H9 (cell line): ENCODE results near the gene HOXC6. TPM values are rescaled to one million over a fixed set of nuclear protein-coding genes. Genes with fewer than 3 reads are reported as not detected.

Experiments used
- DNase-seq: peaks from one replicate; pipeline ENCODE4 v3.0.0-alpha.2; 2017
- H2AFZ ChIP-seq: one replicate; pipeline ENCODE4 v1.6.1; 2013; ENCODE audit warnings: mild to moderate bottlenecking, low read length, control low read depth, moderate library complexity
- H2AK5ac ChIP-seq: 2 replicates; pipeline ENCODE4 v1.6.1; 2013; ENCODE audit warnings: low read length, control low read depth, mixed read lengths; ENCODE audit not compliant: insufficient read length
- H2BK120ac ChIP-seq: one replicate; pipeline ENCODE4 v1.6.1; 2013; ENCODE audit warnings: low read depth, mild to moderate bottlenecking, low read length, control low read depth, inconsistent platforms; ENCODE audit not compliant: poor library complexity, severe bottlenecking
- H2BK12ac ChIP-seq: 2 replicates; pipeline ENCODE4 v1.6.1; 2013; ENCODE audit warnings: low read length, control low read depth, mixed read lengths, low read depth; ENCODE audit not compliant: insufficient read length
- H2BK15ac ChIP-seq: 2 replicates; pipeline ENCODE4 v1.6.1; 2013; ENCODE audit warnings: low read depth, low read length, control low read depth
- H2BK20ac ChIP-seq: one replicate; pipeline ENCODE4 v1.6.1; 2013; ENCODE audit warnings: low read depth, mild to moderate bottlenecking, low read length, control low read depth, inconsistent platforms; ENCODE audit not compliant: poor library complexity, severe bottlenecking
- H2BK5ac ChIP-seq: 2 replicates; pipeline ENCODE4 v1.6.1; 2013; ENCODE audit warnings: low read length, control low read depth, mixed read lengths; ENCODE audit not compliant: insufficient read length
- H3K14ac ChIP-seq: 2 replicates; pipeline ENCODE4 v1.6.1; 2013; ENCODE audit warnings: low read length, control low read depth; ENCODE audit not compliant: insufficient read depth
- H3K18ac ChIP-seq: 2 replicates; pipeline ENCODE4 v1.6.1; 2013; ENCODE audit warnings: low read depth, mild to moderate bottlenecking, mixed read lengths, low read length, control low read depth; ENCODE audit not compliant: insufficient read length
- H3K23ac ChIP-seq: 2 replicates; pipeline ENCODE4 v1.6.1; 2013; ENCODE audit warnings: low read length, control low read depth, mixed read lengths, low read depth; ENCODE audit not compliant: insufficient read length
- H3K23me2 ChIP-seq: 2 replicates; pipeline ENCODE4 v1.6.1; 2013; ENCODE audit warnings: low read depth, mild to moderate bottlenecking, mixed read lengths, low read length, control low read depth; ENCODE audit not compliant: insufficient read length, poor library complexity, severe bottlenecking
- H3K27ac ChIP-seq: 2 replicates; pipeline ENCODE4 v1.5.1; 2013; ENCODE audit warnings: low read length, control low read depth, mixed read lengths, low read depth; ENCODE audit not compliant: insufficient read length
- H3K27me3 ChIP-seq: 2 replicates; pipeline ENCODE4 v1.6.1; 2013; ENCODE audit warnings: low read length, control low read depth, inconsistent platforms; ENCODE audit not compliant: insufficient read depth
- H3K4ac ChIP-seq: 2 replicates; pipeline ENCODE4 v1.6.1; 2013; ENCODE audit warnings: low read depth, mild to moderate bottlenecking, control low read depth, inconsistent platforms, low read length, moderate library complexity
- H3K4me1 ChIP-seq: 2 replicates; pipeline ENCODE4 v1.6.1; 2013; ENCODE audit warnings: low read length, control low read depth, inconsistent platforms; ENCODE audit not compliant: insufficient read depth
- H3K4me2 ChIP-seq: 2 replicates; pipeline ENCODE4 v1.6.1; 2013; ENCODE audit warnings: low read length, control low read depth, mixed read lengths; ENCODE audit not compliant: insufficient read length, insufficient read depth
- H3K56ac ChIP-seq: 2 replicates; pipeline ENCODE4 v1.6.1; 2013; ENCODE audit warnings: low read depth, mild to moderate bottlenecking, mixed read lengths, low read length, control low read depth; ENCODE audit not compliant: insufficient read length
- H3K79me1 ChIP-seq: 2 replicates; pipeline ENCODE4 v1.6.1; 2013; ENCODE audit warnings: low read depth, mild to moderate bottlenecking, moderate library complexity, low read length, control low read depth, inconsistent platforms; ENCODE audit not compliant: insufficient read depth, poor library complexity, severe bottlenecking
- H3K79me2 ChIP-seq: 2 replicates; pipeline ENCODE4 v1.6.1; 2013; ENCODE audit warnings: low read length, control low read depth, inconsistent platforms; ENCODE audit not compliant: insufficient read depth
- H3K9ac ChIP-seq: 2 replicates; pipeline ENCODE4 v1.6.1; 2013; ENCODE audit warnings: low read length, control low read depth, mixed read lengths; ENCODE audit not compliant: insufficient read length; ENCODE audit errors: extremely low read depth
- H3K9me3 ChIP-seq: one replicate; pipeline ENCODE4 v1.6.1; 2013; ENCODE audit warnings: low read depth, low read length, inconsistent platforms; ENCODE audit not compliant: control insufficient read depth
- H3T11ph ChIP-seq: one replicate; pipeline ENCODE4 v1.6.1; 2013; ENCODE audit warnings: mild to moderate bottlenecking, low read length, control low read depth, inconsistent platforms
- H4K20me1 ChIP-seq: one replicate; pipeline ENCODE4 v1.6.1; 2013; ENCODE audit not compliant: control insufficient read depth, insufficient read length, insufficient read depth
- H4K5ac ChIP-seq: 2 replicates; pipeline ENCODE4 v1.6.1; 2013; ENCODE audit warnings: low read depth, mild to moderate bottlenecking, mixed read lengths, low read length, control low read depth; ENCODE audit not compliant: insufficient read length
- H4K8ac ChIP-seq: replicated peaks from 2 replicates; pipeline ENCODE4 v1.6.1; 2013; ENCODE audit warnings: low read length, control low read depth, mixed read lengths, low read depth; ENCODE audit not compliant: insufficient read length
- H4K91ac ChIP-seq: 2 replicates; pipeline ENCODE4 v1.6.1; 2013; ENCODE audit warnings: low read depth, mild to moderate bottlenecking, moderate library complexity, mixed read lengths, low read length, control low read depth; ENCODE audit not compliant: insufficient read length
- H3K27ac Mint-ChIP-seq, 3 experiments: 2 replicates in 2 of 3; 3 replicates in 1 of 3; pipeline ENCODE4 v1.8.0; 2020 to 2021; ENCODE audit warnings: mixed read lengths in 3 of 3, mild to moderate bottlenecking in 1 of 3, moderate library complexity in 1 of 3
- H3K27me3 Mint-ChIP-seq: 2 replicates; pipeline ENCODE4 v1.8.0; 2021; ENCODE audit warnings: low read depth, mild to moderate bottlenecking, moderate library complexity, mixed read lengths
- H3K36me3 Mint-ChIP-seq, 3 experiments: 2 replicates in 2 of 3; 3 replicates in 1 of 3; pipeline ENCODE4 v1.8.0; 2020 to 2021; ENCODE audit warnings: low read depth in 3 of 3, mixed read lengths in 3 of 3; ENCODE audit not compliant: insufficient read depth in 1 of 3
- H3K4me1 Mint-ChIP-seq, 2 experiments: 2 replicates each; pipeline ENCODE4 v1.8.0; 2020; ENCODE audit warnings: mixed read lengths in 2 of 2
- H3K4me3 Mint-ChIP-seq, 2 experiments: 2 replicates in 1 of 2; 3 replicates in 1 of 2; pipeline ENCODE4 v1.8.0; 2020 to 2021; ENCODE audit warnings: mild to moderate bottlenecking in 2 of 2, mixed read lengths in 2 of 2, moderate library complexity in 1 of 2
- H3K9me3 Mint-ChIP-seq, 2 experiments: 2 replicates in 1 of 2; 3 replicates in 1 of 2; pipeline ENCODE4 v1.8.0; 2020; ENCODE audit warnings: mild to moderate bottlenecking in 2 of 2, mixed read lengths in 2 of 2, moderate library complexity in 1 of 2
- WGBS: extraction: QIAGEN DNeasy Blood & Tissue Kit; methylation state at CpG from one replicate; pipeline ENCODE4 v1.1.7; 2013; ENCODE audit warnings: missing lambda C conversion rate, low lambda C conversion rate, mixed read lengths; ENCODE audit not compliant: insufficient read length; ENCODE audit errors: extremely low coverage; 5-methylcytosine and 5-hydroxymethylcytosine counted together
- total RNA-seq: library from RNA; stranded (reverse); gene quantifications from 2 replicates; pipeline ENCODE4 v1.2.1, GENCODE V29; 2021
- TF ChIP-seq, protein P1 (sequence below): fragments of 200-600 bp; sonication (generic); conservative IDR thresholded peaks from 3 replicates; pipeline ENCODE4 v1.8.0; 2021; ENCODE audit warnings: antibody characterized with exemption, mild to moderate bottlenecking

Gene HOXC6
- total RNA-seq, 1 experiment from 2014 or later, result not detected

DNA sequence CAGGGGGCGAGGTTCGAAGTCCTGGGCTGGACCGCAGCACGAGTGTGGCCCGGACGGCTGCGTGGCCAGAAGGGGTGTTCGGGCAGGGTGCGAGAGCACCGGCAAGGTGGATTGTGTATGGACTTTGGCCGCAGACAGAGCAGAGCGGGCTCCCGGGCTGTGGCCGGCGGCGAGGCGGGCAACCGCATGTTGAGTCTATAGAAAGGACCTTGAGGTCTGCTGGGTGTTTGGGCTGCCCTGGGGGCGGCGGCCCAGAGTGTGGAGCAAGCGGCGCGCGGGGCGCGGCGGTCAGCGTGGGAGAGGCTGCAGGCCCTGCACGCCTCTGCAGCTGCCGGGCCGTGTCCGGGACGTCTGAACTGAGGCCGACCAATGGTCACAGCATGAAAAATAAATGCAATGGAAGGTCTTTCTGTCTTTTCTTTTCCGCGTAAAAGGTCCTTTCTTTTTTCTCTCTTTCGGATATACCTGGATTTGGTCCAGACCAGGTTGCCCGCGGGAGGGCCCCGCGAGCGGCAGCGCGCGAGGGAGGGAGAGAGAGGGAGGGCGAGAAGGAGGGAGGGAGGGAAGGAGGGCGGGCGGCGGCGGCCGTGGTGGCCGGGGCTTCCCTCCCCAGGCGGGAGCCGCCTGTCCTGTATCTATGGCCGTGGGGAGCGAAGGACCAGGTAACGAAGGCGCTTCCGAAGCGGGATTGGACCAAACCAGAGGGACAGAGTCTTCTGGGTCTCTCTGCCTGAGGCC lies 33.8 kb upstream of the HOXC6 start:
- peaks cover 99% of the 10 kb centered on the region for H3K27me3 ChIP-seq
- H2BK120ac ChIP-seq, result no peak overlapping the region
- peak overlapping the region in 1 of 2 experiments; percentile 73; a peak in 1 of 5 replicates for H3K4me3 Mint-ChIP-seq
- no peak overlapping the region for H3K18ac ChIP-seq
- H3K27me3 Mint-ChIP-seq, result peaks cover 100% of the 10 kb centered on the region
- no peak overlapping the region for H2AFZ ChIP-seq
- H3K27ac ChIP-seq, result no peak overlapping the region
- TF ChIP-seq, protein P1, sequence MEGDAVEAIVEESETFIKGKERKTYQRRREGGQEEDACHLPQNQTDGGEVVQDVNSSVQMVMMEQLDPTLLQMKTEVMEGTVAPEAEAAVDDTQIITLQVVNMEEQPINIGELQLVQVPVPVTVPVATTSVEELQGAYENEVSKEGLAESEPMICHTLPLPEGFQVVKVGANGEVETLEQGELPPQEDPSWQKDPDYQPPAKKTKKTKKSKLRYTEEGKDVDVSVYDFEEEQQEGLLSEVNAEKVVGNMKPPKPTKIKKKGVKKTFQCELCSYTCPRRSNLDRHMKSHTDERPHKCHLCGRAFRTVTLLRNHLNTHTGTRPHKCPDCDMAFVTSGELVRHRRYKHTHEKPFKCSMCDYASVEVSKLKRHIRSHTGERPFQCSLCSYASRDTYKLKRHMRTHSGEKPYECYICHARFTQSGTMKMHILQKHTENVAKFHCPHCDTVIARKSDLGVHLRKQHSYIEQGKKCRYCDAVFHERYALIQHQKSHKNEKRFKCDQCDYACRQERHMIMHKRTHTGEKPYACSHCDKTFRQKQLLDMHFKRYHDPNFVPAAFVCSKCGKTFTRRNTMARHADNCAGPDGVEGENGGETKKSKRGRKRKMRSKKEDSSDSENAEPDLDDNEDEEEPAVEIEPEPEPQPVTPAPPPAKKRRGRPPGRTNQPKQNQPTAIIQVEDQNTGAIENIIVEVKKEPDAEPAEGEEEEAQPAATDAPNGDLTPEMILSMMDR, result no peak
- H4K91ac ChIP-seq, result no peak overlapping the region
- no peak overlapping the region for H3T11ph ChIP-seq
- no peak overlapping the region for H3K23ac ChIP-seq
- no CpG with 5 or more reads among the region's 60 CpGs for WGBS
- 0 out of 2 replicates have a peak overlapping the region, but pooled peaks have one; percentile 83 for H2BK15ac ChIP-seq
- H3K79me1 ChIP-seq, result no peaks in the 10 kb centered on the region
- H3K4me1 Mint-ChIP-seq, result peaks cover 7 to 31% of the 10 kb centered on the region in 2 experiments
- no peaks in the 10 kb centered on the region for H3K23me2 ChIP-seq
- H3K79me2 ChIP-seq, result no peaks in the 10 kb centered on the region
- H4K5ac ChIP-seq, result no peak overlapping the region
- H2AK5ac ChIP-seq, result no peak overlapping the region
- H3K9me3 ChIP-seq, result no peaks in the 10 kb centered on the region
- H3K27ac Mint-ChIP-seq, result no peak overlapping the region
- no peak overlapping the region for H2BK5ac ChIP-seq
- no peak overlapping the region for H3K56ac ChIP-seq
- no peaks in the 10 kb centered on the region for H4K20me1 ChIP-seq
- H3K9me3 Mint-ChIP-seq, result peaks cover 0 to 3% of the 10 kb centered on the region in 2 experiments; a peak in 2 of 5 replicates
- DNase-seq, result no peak
- no peaks in the 10 kb centered on the region for H3K36me3 Mint-ChIP-seq
- H3K14ac ChIP-seq, result no peak overlapping the region
- H2BK20ac ChIP-seq, result no peak overlapping the region
- H3K9ac ChIP-seq, result no peak overlapping the region
- no peak overlapping the region for H3K4ac ChIP-seq
- no peak overlapping the region for H2BK12ac ChIP-seq
- peak overlapping the region; percentile 41 for H3K4me2 ChIP-seq
- no peak overlapping the region for H4K8ac ChIP-seq
- H3K4me1 ChIP-seq, result no peaks in the 10 kb centered on the region
